HG03378 (cell line): ENCODE measurements around the gene CABP4.
"Not testable (repeated sequence)": the region's sequence is repeated elsewhere in the genome, so short reads cannot be mapped to it uniquely, and the experiment has no call there.

Experiments used
- ATAC-seq: cut with Tn5 transposase; IDR thresholded peaks from one replicate; pipeline ENCODE4 v1.9.1; 2021; ENCODE audit warnings: mild to moderate bottlenecking, moderate library complexity; ENCODE audit not compliant: unreplicated experiment

Gene CABP4

GRCh38 chr11:67418476-67419281 is 36.5 kb upstream of the CABP4 start:
- no peak for ATAC-seq

- ATAC-seq, result no peak
These were observed 35.7 kb upstream of the CABP4 start for GRCh38 chr11:67419325-67420049.

GRCh38 chr11:67420147-67420645 is 35.0 kb upstream of the CABP4 start:
- no peak for ATAC-seq

DNA sequence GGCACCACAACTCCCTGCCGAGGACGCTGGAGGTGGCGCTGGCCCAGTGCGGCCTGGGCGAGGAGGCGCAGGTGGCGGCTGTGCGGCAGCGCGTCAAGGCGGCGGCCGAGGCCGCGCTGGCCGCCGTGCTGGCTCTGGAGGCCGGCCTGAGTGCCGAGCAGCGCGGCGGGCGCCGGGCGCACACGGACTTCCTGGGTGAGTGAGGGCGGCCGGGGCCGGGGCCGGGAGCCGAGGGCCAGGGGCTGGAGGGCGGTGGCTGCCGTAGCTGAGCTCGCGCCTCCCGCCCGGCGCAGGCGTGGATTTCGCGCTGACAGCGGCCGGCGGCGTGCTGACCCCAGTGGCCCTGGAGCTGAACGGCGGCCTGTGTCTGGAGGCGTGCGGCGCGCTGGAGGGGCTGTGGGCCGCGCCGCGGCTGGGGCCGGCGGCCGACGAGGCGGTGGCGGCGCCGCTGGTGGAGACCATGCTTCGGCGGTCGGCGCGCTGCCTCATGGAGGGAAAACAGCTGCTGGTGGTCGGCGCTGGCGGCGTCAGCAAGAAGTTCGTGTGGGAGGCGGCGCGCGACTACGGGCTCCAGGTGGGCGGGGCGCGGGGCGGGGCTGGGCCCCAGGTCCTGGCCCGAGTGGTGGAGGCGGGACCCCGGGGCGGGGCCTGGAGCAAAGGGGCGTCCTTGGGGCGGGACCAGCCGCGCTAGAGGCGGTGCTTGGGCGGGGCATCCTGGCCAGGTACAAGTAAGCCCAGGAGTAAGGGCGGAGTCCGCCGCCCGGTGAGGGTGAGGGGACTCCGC is 34.3 kb upstream of the CABP4 start:
- ATAC-seq, result no peak

GRCh38 chr11:67421430-67422031 is 33.6 kb upstream of the CABP4 start:
- no peak for ATAC-seq

- no peak for ATAC-seq
These were observed 32.3 kb upstream of the CABP4 start for GRCh38 chr11:67422891-67423290.

GRCh38 chr11:67423466-67423865 is 31.7 kb upstream of the CABP4 start:
- no peak for ATAC-seq

- no peak for ATAC-seq
These were observed 31.1 kb upstream of the CABP4 start for GRCh38 chr11:67423891-67424613.

- ATAC-seq, result not testable (repeated sequence)
These were observed 27.7 kb upstream of the CABP4 start for GRCh38 chr11:67427364-67427859.

- peak; percentile 72 for ATAC-seq
These were observed 26.8 kb upstream of the CABP4 start, which contains the start of gene RPS6KB2 for GRCh38 chr11:67428052-67429001. TSS of gene RPS6KB2 (plus strand) at chr11:67428494. CDS start at chr11:67428546, 52 bp downstream.

- ATAC-seq, result no peak
These were observed 26.0 kb upstream of the CABP4 start for GRCh38 chr11:67429038-67429668.

DNA sequence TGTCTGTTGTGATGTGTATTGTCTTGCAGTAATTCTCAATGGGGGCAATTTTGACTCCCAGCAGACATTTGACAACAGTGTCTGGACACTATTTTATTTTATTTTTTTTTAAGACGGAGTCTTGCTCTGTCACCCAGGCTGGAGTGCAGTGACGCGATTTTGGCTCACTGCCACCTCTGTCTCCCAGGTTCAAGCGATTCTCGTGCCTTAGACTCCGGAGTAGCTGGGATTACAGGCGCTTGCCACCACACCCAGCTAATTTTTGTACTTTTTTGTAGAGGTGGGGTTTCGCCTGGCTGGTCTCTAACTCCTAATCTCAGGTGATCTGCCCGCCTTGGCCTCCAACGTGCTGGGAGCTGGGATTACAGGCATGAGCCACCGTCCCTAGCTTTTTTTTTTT is 25.4 kb upstream of the CABP4 start:
- no peak for ATAC-seq

DNA sequence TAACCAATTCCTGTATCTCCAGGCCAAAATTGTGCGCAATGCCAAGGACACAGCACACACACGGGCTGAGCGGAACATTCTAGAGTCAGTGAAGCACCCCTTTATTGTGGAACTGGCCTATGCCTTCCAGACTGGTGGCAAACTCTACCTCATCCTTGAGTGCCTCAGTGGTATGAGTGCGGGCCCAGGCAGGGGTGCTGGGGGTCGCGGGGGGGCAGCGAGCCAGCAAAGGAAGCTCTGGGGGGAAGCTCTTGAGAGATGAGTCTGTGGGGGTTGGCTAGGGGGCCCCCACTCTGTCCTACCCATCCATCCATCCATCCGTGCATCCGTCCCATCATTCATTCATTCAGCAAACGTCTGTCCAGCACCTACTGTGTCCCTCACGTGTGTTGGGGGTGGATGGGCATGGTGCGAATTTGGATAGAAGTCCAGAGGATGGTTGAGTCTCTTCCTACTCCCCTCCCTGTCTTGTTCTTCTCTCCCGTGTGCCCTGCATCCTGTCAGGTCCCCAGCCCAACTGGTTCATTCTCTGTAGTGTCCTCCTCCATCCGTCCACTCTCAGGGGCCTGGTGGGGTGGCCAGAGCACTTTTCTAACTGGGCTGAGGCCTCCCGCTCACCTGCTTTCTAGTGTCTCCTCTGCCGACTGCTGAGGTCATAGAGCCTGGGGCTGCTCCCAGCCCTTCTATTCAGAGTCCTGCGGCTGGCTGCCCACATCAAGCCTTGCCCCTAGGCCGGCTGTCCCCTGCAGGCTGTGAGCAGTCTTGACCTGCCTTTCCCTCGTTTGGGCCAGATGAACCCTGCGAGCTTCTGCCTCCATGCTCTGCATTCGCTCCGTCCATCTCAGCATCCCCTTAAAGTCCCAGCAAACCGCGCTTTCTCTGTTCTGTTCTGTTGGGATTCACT is 23.6 kb upstream of the CABP4 start:
- ATAC-seq, result no peak

DNA sequence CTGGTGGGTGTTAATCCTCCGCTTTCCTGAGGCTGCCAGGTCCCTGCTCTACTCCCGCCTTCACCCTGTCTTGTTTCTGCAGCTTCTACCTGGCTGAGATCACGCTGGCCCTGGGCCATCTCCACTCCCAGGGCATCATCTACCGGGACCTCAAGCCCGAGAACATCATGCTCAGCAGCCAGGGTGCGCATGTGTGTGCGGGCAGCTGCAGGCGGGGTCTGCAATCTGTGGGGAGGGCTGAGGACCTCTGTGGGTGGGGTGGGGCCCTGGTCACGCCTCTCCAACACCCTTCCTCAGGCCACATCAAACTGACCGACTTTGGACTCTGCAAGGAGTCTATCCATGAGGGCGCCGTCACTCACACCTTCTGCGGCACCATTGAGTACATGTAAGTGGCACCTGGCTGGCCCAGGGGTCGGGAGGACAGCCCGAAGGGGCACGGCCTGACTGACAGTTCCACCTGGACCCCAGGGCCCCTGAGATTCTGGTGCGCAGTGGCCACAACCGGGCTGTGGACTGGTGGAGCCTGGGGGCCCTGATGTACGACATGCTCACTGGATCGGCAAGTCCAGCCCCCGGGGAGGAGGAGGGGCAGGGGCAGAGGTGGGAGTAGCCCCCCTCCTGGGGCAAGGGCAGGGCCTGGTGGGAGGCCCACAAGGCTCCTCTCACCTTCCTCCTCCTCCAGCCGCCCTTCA is 22.4 kb upstream of the CABP4 start:
- ATAC-seq, result no peak

- ATAC-seq, result no peak
These were observed 21.4 kb upstream of the CABP4 start for GRCh38 chr11:67433536-67434394.

DNA sequence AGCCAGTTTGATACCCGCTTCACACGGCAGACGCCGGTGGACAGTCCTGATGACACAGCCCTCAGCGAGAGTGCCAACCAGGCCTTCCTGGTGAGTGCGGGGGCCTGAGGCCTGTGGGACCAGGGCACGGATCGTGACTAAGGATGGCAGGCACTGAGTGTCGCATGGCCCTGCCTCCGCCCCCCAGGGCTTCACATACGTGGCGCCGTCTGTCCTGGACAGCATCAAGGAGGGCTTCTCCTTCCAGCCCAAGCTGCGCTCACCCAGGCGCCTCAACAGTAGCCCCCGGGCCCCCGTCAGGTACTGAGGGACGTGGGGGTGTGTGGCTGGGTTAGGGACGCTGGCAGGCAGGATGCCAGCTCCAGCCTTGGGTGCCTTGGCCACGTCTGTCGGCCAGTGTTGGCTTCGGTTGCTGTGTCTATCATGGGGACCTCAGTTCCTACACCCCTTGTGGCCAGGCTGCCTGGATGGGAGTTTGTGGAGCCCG is 20.7 kb upstream of the CABP4 start:
- no peak for ATAC-seq
